ENCODE data around the gene THOC6. TPM values are rescaled to one million over a fixed set of nuclear protein-coding genes. Genes with fewer than 3 reads are reported as not detected.

Gene THOC6
- total RNA-seq, 1 donor from 2014 or later: 30.2 TPM

GRCh38 chr16:3019594-3020246 lies 4.1 kb upstream of the THOC6 start:
- H3K9me3 Mint-ChIP-seq (ENCODE audit: unreplicated experiment): peaks cover 2% of the 10 kb centered on the region
- DNase-seq: no peak
- H3K4me3 Mint-ChIP-seq (ENCODE audit: unreplicated experiment): peak overlapping the region; percentile 82
- H3K4me1 Mint-ChIP-seq (ENCODE audit: low read depth, unreplicated experiment): peaks cover 14% of the 10 kb centered on the region
- H3K27ac Mint-ChIP-seq (ENCODE audit: unreplicated experiment): peak overlapping the region; percentile 55
- TF ChIP-seq, protein P1, sequence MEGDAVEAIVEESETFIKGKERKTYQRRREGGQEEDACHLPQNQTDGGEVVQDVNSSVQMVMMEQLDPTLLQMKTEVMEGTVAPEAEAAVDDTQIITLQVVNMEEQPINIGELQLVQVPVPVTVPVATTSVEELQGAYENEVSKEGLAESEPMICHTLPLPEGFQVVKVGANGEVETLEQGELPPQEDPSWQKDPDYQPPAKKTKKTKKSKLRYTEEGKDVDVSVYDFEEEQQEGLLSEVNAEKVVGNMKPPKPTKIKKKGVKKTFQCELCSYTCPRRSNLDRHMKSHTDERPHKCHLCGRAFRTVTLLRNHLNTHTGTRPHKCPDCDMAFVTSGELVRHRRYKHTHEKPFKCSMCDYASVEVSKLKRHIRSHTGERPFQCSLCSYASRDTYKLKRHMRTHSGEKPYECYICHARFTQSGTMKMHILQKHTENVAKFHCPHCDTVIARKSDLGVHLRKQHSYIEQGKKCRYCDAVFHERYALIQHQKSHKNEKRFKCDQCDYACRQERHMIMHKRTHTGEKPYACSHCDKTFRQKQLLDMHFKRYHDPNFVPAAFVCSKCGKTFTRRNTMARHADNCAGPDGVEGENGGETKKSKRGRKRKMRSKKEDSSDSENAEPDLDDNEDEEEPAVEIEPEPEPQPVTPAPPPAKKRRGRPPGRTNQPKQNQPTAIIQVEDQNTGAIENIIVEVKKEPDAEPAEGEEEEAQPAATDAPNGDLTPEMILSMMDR (IDR thresholded peaks at IDR 0.05; ENCODE audit: partially characterized antibody, unreplicated experiment): no peak
- no peaks in the 10 kb centered on the region for H3K36me3 Mint-ChIP-seq (ENCODE audit: unreplicated experiment)
- H3K27me3 Mint-ChIP-seq (ENCODE audit: unreplicated experiment): peaks cover 14% of the 10 kb centered on the region

DNA sequence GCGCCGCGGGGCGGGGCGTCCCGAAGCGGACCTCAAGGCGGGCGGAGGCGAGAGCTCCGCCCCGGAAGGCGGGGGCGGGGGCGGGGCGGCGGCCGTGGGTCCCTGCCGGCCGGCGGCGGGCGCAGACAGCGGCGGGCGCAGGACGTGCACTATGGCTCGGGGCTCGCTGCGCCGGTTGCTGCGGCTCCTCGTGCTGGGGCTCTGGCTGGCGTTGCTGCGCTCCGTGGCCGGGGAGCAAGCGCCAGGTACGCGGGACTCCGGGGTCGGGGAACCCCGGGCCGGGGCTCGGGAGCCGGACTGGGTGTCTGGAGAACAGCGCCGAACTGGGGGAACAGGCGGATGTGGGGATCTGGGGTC lies 3.6 kb upstream of the THOC6 start, which contains the start of gene TNFRSF12A:
Gene TNFRSF12A, plus strand, starts transcription at position 122 of the 357 bp plus-strand sequence. Its CDS starts 30 bp downstream, at position 152.
- Mint-ChIP-seq H3K36me3 (ENCODE audit: unreplicated experiment) (no peaks in the 10 kb centered on the region), H3K27me3 (ENCODE audit: unreplicated experiment) (peaks cover 14% of the 10 kb centered on the region), H3K27ac (ENCODE audit: unreplicated experiment) (peak within 1 kb of the TSS; percentile 75), H3K4me3 (ENCODE audit: unreplicated experiment) (peak within 1 kb of the TSS; percentile 87), H3K4me1 (ENCODE audit: low read depth, unreplicated experiment) (peaks cover 14% of the 10 kb centered on the region), H3K9me3 (ENCODE audit: unreplicated experiment) (peaks cover 2% of the 10 kb centered on the region)
- TF ChIP-seq, protein P1 (IDR thresholded peaks at IDR 0.05; ENCODE audit: partially characterized antibody, unreplicated experiment): no peak
- peak; percentile 84 for DNase-seq

- Mint-ChIP-seq H3K36me3 (ENCODE audit: unreplicated experiment) (no peaks in the 10 kb centered on the region), H3K27ac (ENCODE audit: unreplicated experiment) (peak overlapping the region; percentile 75), H3K27me3 (ENCODE audit: unreplicated experiment) (peaks cover 14% of the 10 kb centered on the region), H3K9me3 (ENCODE audit: unreplicated experiment) (peaks cover 2% of the 10 kb centered on the region), H3K4me1 (ENCODE audit: low read depth, unreplicated experiment) (peaks cover 14% of the 10 kb centered on the region), H3K4me3 (ENCODE audit: unreplicated experiment) (peak overlapping the region; percentile 87)
- DNase-seq: peak; percentile 31
- TF ChIP-seq, protein P1 (IDR thresholded peaks at IDR 0.05; ENCODE audit: partially characterized antibody, unreplicated experiment): no peak
Measured at GRCh38 chr16:3020604-3021448, 3.0 kb upstream of the THOC6 start.

GRCh38 chr16:3021449-3022207 lies 2.2 kb upstream of the THOC6 start:
- H3K27ac Mint-ChIP-seq (ENCODE audit: unreplicated experiment): peak overlapping the region; percentile 75
- peak; percentile 91 for DNase-seq
- H3K9me3 Mint-ChIP-seq (ENCODE audit: unreplicated experiment): peaks cover 2% of the 10 kb centered on the region
- TF ChIP-seq, protein P1 (IDR thresholded peaks at IDR 0.05; ENCODE audit: partially characterized antibody, unreplicated experiment): no peak
- H3K4me3 Mint-ChIP-seq (ENCODE audit: unreplicated experiment): peak overlapping the region; percentile 86
- no peaks in the 10 kb centered on the region for H3K36me3 Mint-ChIP-seq (ENCODE audit: unreplicated experiment)
- peaks cover 14% of the 10 kb centered on the region for H3K27me3 Mint-ChIP-seq (ENCODE audit: unreplicated experiment)
- peaks cover 16% of the 10 kb centered on the region for H3K4me1 Mint-ChIP-seq (ENCODE audit: low read depth, unreplicated experiment)
